Forelimb muscle (tissue), 1 donor: ENCODE results near the gene CRP. TPM values are rescaled to one million over a fixed set of nuclear protein-coding genes. Genes with fewer than 3 reads are reported as not detected.
"Not testable (repeated sequence)": the region's sequence is repeated elsewhere in the genome, so short reads cannot be mapped to it uniquely, and the experiment has no call there.

ENCODE experiments used
- DNase-seq: peaks from one replicate; pipeline ENCODE4 v3.0.0-alpha.2; 2013; ENCODE audit warnings: low read depth
- polyA plus RNA-seq: library from polyadenylated mRNA; unstranded; fragments of 120-200 nt; gene quantifications from one replicate; pipeline ENCODE4 v1.2.1, GENCODE V29; 2013; ENCODE audit not compliant: insufficient read length

CRP gene
- polyA plus RNA-seq, 1 donor = not detected

GRCh38 chr1:159699653-159700052, 14.7 kb downstream of the CRP start:
- no peak for DNase-seq

- no peak for DNase-seq
Observed at GRCh38 chr1:159699246-159699645, 15.1 kb downstream of the CRP start.

GRCh38 chr1:159687511-159687910, 26.9 kb downstream of the CRP start:
- DNase-seq = no peak

GRCh38 chr1:159686599-159687299, 27.6 kb downstream of the CRP start:
- no peak for DNase-seq

- no peak for DNase-seq
Observed at GRCh38 chr1:159678939-159679338, 35.5 kb downstream of the CRP start.

GRCh38 chr1:159675046-159675445, 39.3 kb downstream of the CRP start:
- no peak for DNase-seq

- DNase-seq = not testable (repeated sequence)
Observed at GRCh38 chr1:159672390-159672789, 42.0 kb downstream of the CRP start.

GRCh38 chr1:159669338-159669737, 45.1 kb downstream of the CRP start:
- no peak for DNase-seq

- DNase-seq = no peak
Observed at GRCh38 chr1:159668739-159669138, 45.6 kb downstream of the CRP start.

GRCh38 chr1:159664247-159664646, 50.1 kb downstream of the CRP start:
- no peak for DNase-seq

- no peak for DNase-seq
Observed at GRCh38 chr1:159663552-159663951, 50.8 kb downstream of the CRP start.

Other genes starting within 250 kb of the CRP start
- not detected for gene OR10J5, start 178.6 kb downstream of the CRP start, polyA plus RNA-seq
- not detected for gene APCS, start 126.8 kb downstream of the CRP start, polyA plus RNA-seq
- 7.9 TPM for gene DUSP23, start 66.4 kb upstream of the CRP start, polyA plus RNA-seq
- gene FCRL6, start 87.8 kb upstream of the CRP start, polyA plus RNA-seq = 0.34 TPM
- gene SLAMF8, start 112.3 kb upstream of the CRP start, polyA plus RNA-seq = 0.47 TPM
- gene VSIG8, start 148.1 kb upstream of the CRP start, polyA plus RNA-seq = not detected
- gene CFAP45, start 185.6 kb upstream of the CRP start, polyA plus RNA-seq = 0.20 TPM
- 151 TPM for gene TAGLN2, start 210.9 kb upstream of the CRP start, polyA plus RNA-seq
- 0.28 TPM for gene IGSF9, start 231.0 kb upstream of the CRP start, polyA plus RNA-seq
- not detected for gene SLAMF9, start 239.6 kb upstream of the CRP start, polyA plus RNA-seq